Measurements from ENCODE around the gene RRP1B. TPM values are rescaled to one million over a fixed set of nuclear protein-coding genes. Genes with fewer than 3 reads are reported as not detected.

RRP1B gene
- total and polyA plus RNA-seq, 9 of the 15 experiments (the other 6 are each of a cell fraction or from before 2014, with no cell fraction given), result 6.8 to 66.6 (median 41.9) TPM

GRCh38 chr21:43728467-43729390, 69.4 kb downstream of the RRP1B start (continued):
- TF ChIP-seq, protein P1, sequence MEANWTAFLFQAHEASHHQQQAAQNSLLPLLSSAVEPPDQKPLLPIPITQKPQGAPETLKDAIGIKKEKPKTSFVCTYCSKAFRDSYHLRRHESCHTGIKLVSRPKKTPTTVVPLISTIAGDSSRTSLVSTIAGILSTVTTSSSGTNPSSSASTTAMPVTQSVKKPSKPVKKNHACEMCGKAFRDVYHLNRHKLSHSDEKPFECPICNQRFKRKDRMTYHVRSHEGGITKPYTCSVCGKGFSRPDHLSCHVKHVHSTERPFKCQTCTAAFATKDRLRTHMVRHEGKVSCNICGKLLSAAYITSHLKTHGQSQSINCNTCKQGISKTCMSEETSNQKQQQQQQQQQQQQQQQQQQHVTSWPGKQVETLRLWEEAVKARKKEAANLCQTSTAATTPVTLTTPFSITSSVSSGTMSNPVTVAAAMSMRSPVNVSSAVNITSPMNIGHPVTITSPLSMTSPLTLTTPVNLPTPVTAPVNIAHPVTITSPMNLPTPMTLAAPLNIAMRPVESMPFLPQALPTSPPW (CRISPR knock-in tag; IDR thresholded peaks at IDR 0.05), result peak; percentile 87
- no peak for TF ChIP-seq ZNF184 (CRISPR knock-in tag; IDR thresholded peaks at IDR 0.05)
- TF ChIP-seq NEUROD1 (IDR thresholded peaks at IDR 0.05; ENCODE audit: borderline replicate concordance, low read depth, low read length, partially characterized antibody), result peak; percentile 87
- no peak for TF ChIP-seq ZKSCAN8 (CRISPR knock-in tag; IDR thresholded peaks at IDR 0.05)
- peak; percentile 23 for TF ChIP-seq KDM5B (IDR thresholded peaks at IDR 0.05; ENCODE audit: insufficient replicate concordance, low read depth, low read length)
- peak in 1 of 2 experiments; percentile 51; a peak in 2 of 4 replicates for TF ChIP-seq RAD21 (CRISPR knock-in tag; conservative IDR thresholded peaks at IDR 0.05 in 1 of 2, IDR thresholded peaks at IDR 0.05 in 1 of 2)
- no peak for TF ChIP-seq RFX1 (IDR thresholded peaks at IDR 0.05)
- TF ChIP-seq SMARCA4 (IDR thresholded peaks at IDR 0.05), result peak; percentile 91
- peak; percentile 89 for TF ChIP-seq ETV1 (tag; conservative IDR thresholded peaks at IDR 0.05; ENCODE audit: low read depth)
- TF ChIP-seq ZNF3 (CRISPR knock-in tag; IDR thresholded peaks at IDR 0.05), result no peak
- peak; percentile 94; the same call in 1 of the 2 replicates for TF ChIP-seq FOXP4 (CRISPR knock-in tag; IDR thresholded peaks at IDR 0.05; ENCODE audit: borderline replicate concordance)
- peak; percentile 99 for TF ChIP-seq EP400 (IDR thresholded peaks at IDR 0.05)
- TF ChIP-seq CBFB (CRISPR knock-in tag; IDR thresholded peaks at IDR 0.05), result peak; percentile 94
- peak; percentile 98 for TF ChIP-seq EGR1 (conservative IDR thresholded peaks at IDR 0.05)
- peak; percentile 88 for TF ChIP-seq ZBED1 (IDR thresholded peaks at IDR 0.05)
- TF ChIP-seq NBN (IDR thresholded peaks at IDR 0.05; ENCODE audit: low read depth), result peak; percentile 98
- TF ChIP-seq COPS2 (conservative IDR thresholded peaks at IDR 0.05), result no peak
- peak; percentile 84 for TF ChIP-seq ESRRA (IDR thresholded peaks at IDR 0.05; ENCODE audit: borderline replicate concordance, low read depth)
- no peak for TF ChIP-seq KHSRP (IDR thresholded peaks at IDR 0.05)
- TF ChIP-seq HMGN3 (IDR thresholded peaks at IDR 0.05; ENCODE audit: borderline replicate concordance, extremely low read depth, insufficient read length, low read depth, low read length), result peak; percentile 100
- TF ChIP-seq SPI1 (IDR thresholded peaks at IDR 0.05; ENCODE audit: borderline replicate concordance, low read depth, low read length), result peak; percentile 90
- TF ChIP-seq, protein P2, sequence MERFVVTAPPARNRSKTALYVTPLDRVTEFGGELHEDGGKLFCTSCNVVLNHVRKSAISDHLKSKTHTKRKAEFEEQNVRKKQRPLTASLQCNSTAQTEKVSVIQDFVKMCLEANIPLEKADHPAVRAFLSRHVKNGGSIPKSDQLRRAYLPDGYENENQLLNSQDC (CRISPR knock-in tag; IDR thresholded peaks at IDR 0.05), result peak; percentile 65; the same call in 1 of the 2 replicates
- TF ChIP-seq SOX6 (IDR thresholded peaks at IDR 0.05), result peak; percentile 92
- peak; percentile 97 for TF ChIP-seq GATA2 (CRISPR knock-in tag; IDR thresholded peaks at IDR 0.05)
- peak; percentile 28 for TF ChIP-seq CHD1 (IDR thresholded peaks at IDR 0.05; ENCODE audit: low read length)

Measured in K562 (cell line).